ENCODE data around the gene SMG9.
"Not testable (repeated sequence)": the region's sequence is repeated elsewhere in the genome, so short reads cannot be mapped to it uniquely, and the experiment has no call there.

The SMG9 gene

GRCh38 chr19:43779820-43780219 is 25.1 kb upstream of the SMG9 start:
- DNase-seq: no peak

GRCh38 chr19:43779147-43779819 is 24.5 kb upstream of the SMG9 start:
- DNase-seq: no peak

- DNase-seq: no peak
These were observed 23.9 kb upstream of the SMG9 start for GRCh38 chr19:43778651-43779050.

DNA sequence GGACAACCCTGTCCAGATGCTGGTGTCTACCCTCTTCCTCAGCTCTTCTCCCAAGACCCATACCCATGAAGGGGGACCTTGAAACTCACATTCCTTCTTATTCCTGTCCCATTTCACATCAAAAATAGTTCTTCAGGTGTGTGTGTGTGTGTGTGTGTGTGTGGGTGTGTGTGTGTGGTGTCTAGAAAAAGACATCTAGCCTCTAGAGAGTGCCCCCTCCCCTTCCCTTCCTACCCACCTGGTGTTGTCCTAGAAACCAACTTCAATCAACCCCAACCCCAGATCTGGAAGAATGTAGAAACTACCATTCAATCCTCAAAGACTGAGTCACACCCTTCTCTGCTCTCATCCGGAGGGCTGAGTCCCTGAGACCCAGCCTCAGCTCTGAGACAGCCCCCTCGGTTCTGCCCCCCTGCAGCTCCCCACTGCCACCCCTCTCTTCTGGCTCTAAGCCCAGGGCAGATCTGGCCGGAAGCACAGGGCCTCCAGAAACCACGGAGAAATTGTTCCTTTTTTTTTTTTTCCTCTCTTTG is 22.5 kb upstream of the SMG9 start:
- DNase-seq: peak; percentile 84

- peak; percentile 35 for DNase-seq
These were observed 21.5 kb upstream of the SMG9 start for GRCh38 chr19:43776286-43776685.

GRCh38 chr19:43775299-43775890 is 20.6 kb upstream of the SMG9 start:
- no peak for DNase-seq

GRCh38 chr19:43774940-43775258 is 20.1 kb upstream of the SMG9 start:
- not testable (repeated sequence) for DNase-seq

GRCh38 chr19:43774103-43774939 is 19.6 kb upstream of the SMG9 start:
- no peak for DNase-seq

- DNase-seq: no peak
These were observed 19.0 kb upstream of the SMG9 start for GRCh38 chr19:43773725-43774102.

DNA sequence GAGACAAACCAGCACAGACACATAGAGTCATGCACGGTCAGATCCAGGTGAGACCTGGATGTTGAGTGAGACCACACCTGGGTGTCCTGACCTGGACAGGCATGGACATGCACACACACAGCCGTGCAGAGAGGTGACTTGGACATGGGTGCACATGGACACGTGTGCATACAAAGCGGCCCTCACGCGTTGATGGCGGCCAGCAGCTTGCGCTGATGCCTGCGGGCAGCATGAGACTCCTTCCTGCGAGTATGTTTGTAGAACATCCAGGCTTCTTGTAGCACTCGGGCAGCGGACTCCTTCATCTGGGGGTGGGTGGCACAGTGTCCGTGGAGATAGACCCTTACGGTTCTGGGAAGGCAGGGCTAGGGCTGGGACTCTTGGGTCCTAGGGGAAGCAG is 14.5 kb upstream of the SMG9 start:
- no peak for DNase-seq

DNA sequence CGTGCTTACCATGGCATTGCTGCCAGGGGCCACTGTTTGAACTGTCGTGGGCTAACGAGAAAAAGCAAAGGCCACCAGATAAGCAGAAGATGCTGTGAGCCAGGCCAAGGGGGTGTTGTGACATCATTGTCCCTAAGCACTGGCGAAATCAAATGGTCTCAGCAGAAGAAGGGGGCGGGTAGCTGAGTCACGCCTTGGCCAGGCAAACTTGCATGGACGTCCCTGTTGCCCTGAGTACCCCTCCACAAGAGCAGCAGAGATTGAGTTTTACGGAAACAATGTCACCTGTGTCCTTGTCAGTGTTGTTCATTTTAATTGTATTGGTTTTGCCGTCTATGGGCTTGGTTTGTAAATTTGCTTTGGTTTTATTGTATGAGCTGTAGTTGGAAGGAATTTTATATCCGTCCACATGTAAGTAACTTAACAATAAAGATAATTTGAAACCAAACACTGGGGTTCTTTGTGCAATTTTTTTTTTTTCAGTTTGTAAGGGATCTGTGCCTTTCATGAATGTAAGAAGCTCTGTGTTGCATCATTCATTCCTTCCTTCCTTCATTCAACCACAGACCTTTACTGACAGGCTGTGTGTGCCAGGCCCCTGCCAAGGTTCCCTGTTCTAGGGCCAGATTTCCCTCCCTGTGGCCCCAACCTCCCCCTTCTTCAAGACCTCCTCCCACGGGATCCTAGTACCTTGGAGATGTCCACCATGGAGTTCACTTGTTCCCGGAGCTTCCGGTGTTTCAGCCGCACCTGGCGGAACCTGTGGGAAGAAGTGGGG is 13.7 kb upstream of the SMG9 start:
- DNase-seq: no peak

- DNase-seq: no peak
These were observed 13.1 kb upstream of the SMG9 start for GRCh38 chr19:43767818-43768217.

DNA sequence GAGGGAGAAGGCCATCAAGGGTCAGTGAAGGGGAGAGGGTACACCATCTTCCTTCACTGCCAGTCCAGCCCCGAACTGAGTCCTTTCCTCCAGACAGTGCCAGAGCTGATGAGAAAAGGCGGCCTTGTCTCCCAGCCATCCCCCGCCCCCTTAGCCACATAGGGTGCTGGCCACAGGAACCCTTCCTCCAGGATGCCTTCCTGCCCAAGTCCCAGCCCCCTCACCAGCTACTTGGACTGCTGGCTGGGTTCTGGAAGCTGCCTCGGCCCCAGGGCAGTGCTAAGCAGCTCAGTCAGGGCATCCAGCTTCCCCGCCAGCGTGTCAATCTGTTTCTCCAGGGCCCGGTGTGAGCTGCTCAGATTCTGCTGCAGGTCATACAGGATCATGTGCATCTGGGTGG is 12.6 kb upstream of the SMG9 start:
- DNase-seq: no peak

DNA sequence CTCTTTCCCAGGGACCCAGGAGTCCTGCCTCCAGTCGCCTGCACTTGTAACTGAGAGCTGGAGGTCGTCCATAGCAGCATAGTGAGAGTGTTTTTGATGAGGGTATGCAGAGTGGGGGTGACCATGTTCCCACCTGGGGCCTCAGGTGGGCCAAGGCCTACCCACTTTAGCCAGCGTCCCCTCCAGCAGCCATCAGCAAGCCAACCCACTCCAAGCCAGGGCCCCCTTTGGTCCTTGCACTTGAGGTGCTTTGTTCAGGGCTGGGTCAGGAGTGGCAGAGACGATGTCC is 11.9 kb upstream of the SMG9 start:
- no peak for DNase-seq

- DNase-seq: peak; percentile 83
These were observed 10.5 kb upstream of the SMG9 start for GRCh38 chr19:43765109-43765876.

DNA sequence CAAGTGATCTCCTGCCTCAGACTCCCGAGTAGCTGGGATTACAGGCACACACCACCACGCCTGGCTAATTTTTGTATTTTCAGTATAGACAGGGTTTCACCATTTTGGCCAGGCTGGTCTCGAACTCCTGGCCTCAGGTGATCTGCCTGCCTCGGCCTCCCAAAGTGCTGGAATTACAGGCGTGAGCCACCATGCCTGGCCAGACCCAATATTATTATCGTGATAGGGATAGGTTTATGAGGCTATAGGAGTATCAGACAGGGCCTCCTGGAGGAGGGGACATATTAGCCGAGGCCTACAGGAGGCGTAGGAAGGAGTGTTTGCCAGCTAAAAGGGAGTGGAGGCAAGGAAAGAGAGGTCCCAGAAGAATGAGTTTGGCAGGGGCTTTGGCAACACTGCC is 9.9 kb upstream of the SMG9 start:
- not testable (repeated sequence) for DNase-seq

GRCh38 chr19:43763473-43763939 is 8.7 kb upstream of the SMG9 start:
- DNase-seq: no peak

- no peak for DNase-seq
These were observed 8.1 kb upstream of the SMG9 start for GRCh38 chr19:43762814-43763213.

DNA sequence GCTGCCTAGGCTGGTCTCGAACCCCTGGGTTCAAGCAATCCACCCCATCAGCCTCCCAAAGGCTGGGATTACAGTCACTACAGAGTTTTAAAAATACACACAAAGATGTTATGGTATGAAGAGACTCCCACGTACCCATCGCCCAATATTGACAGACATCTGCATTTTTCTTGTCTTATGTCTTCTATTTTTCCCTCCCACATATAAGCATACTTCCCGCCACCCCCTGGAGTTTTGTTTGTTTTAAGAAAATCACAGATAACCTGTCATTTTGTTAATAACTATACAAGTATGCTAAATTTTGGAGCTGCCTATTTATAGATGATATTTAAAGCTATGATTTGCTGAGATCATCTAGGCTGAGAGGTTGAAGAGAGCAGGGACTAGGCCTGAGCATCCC is 6.2 kb upstream of the SMG9 start:
- no peak for DNase-seq

GRCh38 chr19:43759515-43759914 is 4.8 kb upstream of the SMG9 start:
- DNase-seq: no peak

- DNase-seq: peak; percentile 68
These were observed 567 bp upstream of the SMG9 start for GRCh38 chr19:43755256-43755801.

DNA sequence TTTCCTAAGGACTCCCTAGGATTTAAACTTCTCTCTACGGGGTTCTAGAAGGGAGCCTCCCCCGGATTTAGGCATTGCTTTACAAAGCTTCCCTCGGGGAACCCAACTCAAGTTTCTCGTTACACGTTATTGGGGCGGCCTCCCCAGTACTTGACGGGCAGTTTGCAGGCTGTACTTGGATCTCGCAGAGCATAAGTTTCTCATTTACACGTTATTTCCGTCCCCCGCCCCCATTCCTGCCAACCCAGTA is 584 bp downstream of the SMG9 start:
- DNase-seq: no peak

Data from CD4-positive, alpha-beta T cell treated with Interleukin-4 for 4 hours (primary cell).